HEK293T (cell line): ENCODE data around the gene PPFIA3.
"Not testable (repeated sequence)": the region's sequence is repeated elsewhere in the genome, so short reads cannot be mapped to it uniquely, and the experiment has no call there.

Source experiments
- CTCF ChIA-PET: fragments of 350-600 bp; formaldehyde crosslinking; extraction: SDS; loops from one replicate; lab custom pipeline; 2021; ENCODE audit warnings: antibody characterized with exemption, inconsistent platforms; lab: Yijun Ruan, JAX
- POLR2A ChIA-PET: fragments of 350-600 bp; formaldehyde crosslinking; extraction: SDS; loops from one replicate; lab custom pipeline; 2020; ENCODE audit warnings: antibody characterized with exemption, inconsistent platforms; lab: Yijun Ruan, JAX
- DNase-seq: peaks from one replicate; pipeline ENCODE4 v3.0.0; 2012; ENCODE audit warnings: mixed read lengths; ENCODE audit errors: extremely low spot score
- ARNT ChIP-seq: fragments of 450-650 bp; IDR thresholded peaks from 2 replicates; pipeline ENCODE4 v1.6.1; 2017; ENCODE audit warnings: mild to moderate bottlenecking
- BHLHE40 ChIP-seq: fragments of 450-650 bp; IDR thresholded peaks from 2 replicates; pipeline ENCODE4 v1.6.1; 2016; ENCODE audit warnings: mild to moderate bottlenecking, moderate library complexity, borderline replicate concordance
- CTBP1 ChIP-seq: fragments of 450-650 bp; IDR thresholded peaks from 2 replicates; pipeline ENCODE4 v1.6.1; 2016; ENCODE audit warnings: borderline replicate concordance
- ELF4 ChIP-seq: fragments of 450-650 bp; IDR thresholded peaks from 2 replicates; pipeline ENCODE4 v1.6.1; 2017; ENCODE audit warnings: antibody characterized with exemption
- FOXA1 ChIP-seq: fragments of 450-650 bp; IDR thresholded peaks from 2 replicates; pipeline ENCODE4 v1.6.1; 2016; ENCODE audit warnings: mild to moderate bottlenecking
- FOXK2 ChIP-seq: fragments of 450-650 bp; IDR thresholded peaks from 2 replicates; pipeline ENCODE4 v1.6.1; 2016; ENCODE audit warnings: mild to moderate bottlenecking
- FOXM1 ChIP-seq: fragments of 450-650 bp; IDR thresholded peaks from 2 replicates; pipeline ENCODE4 v1.6.1; 2017; ENCODE audit warnings: mild to moderate bottlenecking, borderline replicate concordance
- HDGF ChIP-seq: fragments of 450-650 bp; IDR thresholded peaks from 2 replicates; pipeline ENCODE4 v1.6.1; 2017; ENCODE audit warnings: antibody characterized with exemption, borderline replicate concordance
- L3MBTL2 ChIP-seq: fragments of 450-650 bp; conservative IDR thresholded peaks from 2 replicates; pipeline ENCODE4 v1.6.1; 2016; ENCODE audit warnings: mild to moderate bottlenecking
- LEF1 ChIP-seq: fragments of 450-650 bp; IDR thresholded peaks from 2 replicates; pipeline ENCODE4 v1.6.1; 2017; ENCODE audit warnings: mild to moderate bottlenecking, borderline replicate concordance
- NFRKB ChIP-seq: fragments of 450-650 bp; IDR thresholded peaks from 2 replicates; pipeline ENCODE4 v1.6.1; 2016; ENCODE audit warnings: mild to moderate bottlenecking, moderate library complexity
- PKNOX1 ChIP-seq: fragments of 450-650 bp; IDR thresholded peaks from 2 replicates; pipeline ENCODE4 v1.6.1; 2016
- SP1 ChIP-seq: fragments of 450-650 bp; IDR thresholded peaks from 2 replicates; pipeline ENCODE4 v1.6.1; 2017
- SUZ12 ChIP-seq: fragments of 450-650 bp; IDR thresholded peaks from 2 replicates; pipeline ENCODE4 v1.6.1; 2016; ENCODE audit warnings: mild to moderate bottlenecking
- TARDBP ChIP-seq: fragments of 450-650 bp; IDR thresholded peaks from 2 replicates; pipeline ENCODE4 v1.6.1; 2016
- ZNF384 ChIP-seq: fragments of 450-650 bp; IDR thresholded peaks from 2 replicates; pipeline ENCODE4 v1.6.1; 2016

The PPFIA3 gene

GRCh38 chr19:49119411-49120324, at the start of gene PPFIA3:
PPFIA3 (plus strand) TSS chr19:49119544; CDS start chr19:49127874, 8,330 bp downstream.
- DNase-seq, result peak; percentile 28
- CTCF ChIA-PET, result no interaction called here
- POLR2A ChIA-PET, result interaction anchor here (0.7 kb wide), 1 partner anchor 10 kb away, joined by 3 read pairs; no protein-coding TSS in a partner anchor

GRCh38 chr19:49070416-49070815, 48.9 kb upstream of the PPFIA3 start:
- POLR2A ChIA-PET, result no interaction called here
- TF ChIP-seq LEF1 (no peak), BHLHE40 (no peak), ARNT (no peak), NFRKB (no peak), CTBP1 (no peak), FOXK2 (no peak), L3MBTL2 (no peak), SUZ12 (no peak), SP1 (no peak), FOXA1 (no peak), ZNF384 (no peak), TARDBP (no peak), HDGF (no peak), ELF4 (no peak), FOXM1 (no peak), PKNOX1 (no peak)

More at GRCh38 chr19:49119411-49120324, at the start of gene PPFIA3:
- no peak for TF ChIP-seq FOXA1
- no peak for TF ChIP-seq ZNF384
- TF ChIP-seq LEF1, result no peak
- TF ChIP-seq FOXM1, result no peak
- TF ChIP-seq HDGF, result no peak
- no peak for TF ChIP-seq TARDBP
- no peak for TF ChIP-seq ARNT
- no peak for TF ChIP-seq SUZ12
- no peak for TF ChIP-seq SP1
- no peak for TF ChIP-seq NFRKB
- no peak for TF ChIP-seq CTBP1
- TF ChIP-seq PKNOX1, result no peak
- TF ChIP-seq ELF4, result no peak
- TF ChIP-seq BHLHE40, result no peak
- no peak for TF ChIP-seq FOXK2
- no peak for TF ChIP-seq L3MBTL2

GRCh38 chr19:49071860-49072547, 47.3 kb upstream of the PPFIA3 start:
- TF ChIP-seq L3MBTL2, result peak; percentile 67
- no peak for TF ChIP-seq FOXA1
- TF ChIP-seq PKNOX1, result no peak
- TF ChIP-seq CTBP1, result no peak
- TF ChIP-seq BHLHE40, result no peak
- TF ChIP-seq ZNF384, result no peak
- peak; percentile 48 for DNase-seq
- CTCF ChIA-PET, result no interaction called here
- POLR2A ChIA-PET, result no interaction called here

More at GRCh38 chr19:49070416-49070815, 48.9 kb upstream of the PPFIA3 start:
- no peak for DNase-seq
- CTCF ChIA-PET, result no interaction called here

- ChIA-PET POLR2A (interaction anchor here (1.0 to 1.5 kb wide), 4 partner anchors 12 to 80 kb away, joined by 3 to 10 read pairs (median 4); partner anchors contain the start of genes GYS1 and RUVBL2), CTCF (interaction anchor here (0.6 to 1.7 kb wide), 22 partner anchors 9 to 354 kb away, joined by 3 to 10 read pairs (median 4); partner anchors contain the start of genes GYS1, NTF4 and RUVBL2)
- peak; percentile 70 for DNase-seq
- no peak for TF ChIP-seq NFRKB
- TF ChIP-seq L3MBTL2, result no peak
- TF ChIP-seq FOXK2, result no peak
- TF ChIP-seq FOXM1, result no peak
- no peak for TF ChIP-seq TARDBP
- no peak for TF ChIP-seq ELF4
- no peak for TF ChIP-seq BHLHE40
- TF ChIP-seq SP1, result no peak
- no peak for TF ChIP-seq PKNOX1
- no peak for TF ChIP-seq CTBP1
These were observed 45.6 kb upstream of the PPFIA3 start for GRCh38 chr19:49073514-49074378.

- POLR2A ChIA-PET, result interaction anchor here (1.5 kb wide), 1 partner anchor 81 kb away, joined by 10 read pairs; the partner anchor contains the start of genes GYS1 and RUVBL2
- CTCF ChIA-PET, result interaction anchor here (0.9 to 1.7 kb wide), 5 partner anchors 10 to 124 kb away, joined by 4 to 10 read pairs (median 5); partner anchors contain the start of gene NTF4
- not testable (repeated sequence) for DNase-seq
These were observed 44.5 kb upstream of the PPFIA3 start for GRCh38 chr19:49074869-49075268.
